Keratinocyte (primary cell): ENCODE measurements around the gene RGL3. TPM values are rescaled to one million over a fixed set of nuclear protein-coding genes. Genes with fewer than 3 reads are reported as not detected.

ENCODE experiments used
- DNase-seq: peaks from one replicate; pipeline ENCODE4 v3.0.0-alpha.2; 2011; ENCODE audit warnings: low read depth, missing footprints, low spot score
- FAIRE-seq: peaks from 2 replicates; lab custom pipeline; 2011; peaks lifted over from hg19 to GRCh38; lab: Jason Lieb, UNC
- H2AFZ ChIP-seq: 2 replicates; pipeline ENCODE4 v1.6.0; 2012; ENCODE audit warnings: low read length, control low read depth, inconsistent platforms; ENCODE audit not compliant: control insufficient read depth
- H3K27ac ChIP-seq: 2 replicates; pipeline ENCODE4 v1.5.1; 2011; ENCODE audit warnings: low read length; ENCODE audit not compliant: control insufficient read depth, insufficient read depth
- H3K27me3 ChIP-seq: 3 replicates; pipeline ENCODE4 v1.6.0; 2011; ENCODE audit warnings: low read length; ENCODE audit not compliant: control insufficient read depth, insufficient read depth; ENCODE audit errors: extremely low read depth
- H3K36me3 ChIP-seq, 2 experiments: 2 replicates in 1 of 2; 3 replicates in 1 of 2; pipeline ENCODE4 v1.5.1; 2011; ENCODE audit warnings: low read length in 2 of 2, mild to moderate bottlenecking in 1 of 2; ENCODE audit not compliant: control insufficient read depth in 2 of 2, insufficient read depth in 2 of 2; ENCODE audit errors: extremely low read depth in 1 of 2
- H3K4me1 ChIP-seq: 3 replicates; pipeline ENCODE4 v1.5.1; 2011; ENCODE audit warnings: low read length; ENCODE audit not compliant: control insufficient read depth, insufficient read depth; ENCODE audit errors: extremely low read depth
- H3K4me2 ChIP-seq: 3 replicates; pipeline ENCODE4 v1.6.0; 2011; ENCODE audit warnings: low read depth, low read length; ENCODE audit not compliant: control insufficient read depth, insufficient read depth; ENCODE audit errors: extremely low read depth
- H3K4me3 ChIP-seq, 3 experiments: fragments of 200-600 bp in 1 of 3; sonication (generic) in 1 of 3; 2 replicates in 2 of 3; 3 replicates in 1 of 3; pipeline ENCODE4 v1.5.1; 2011 to 2016; ENCODE audit warnings: low read length in 3 of 3, mild to moderate bottlenecking in 3 of 3, control low read depth in 2 of 3, inconsistent platforms in 1 of 3, low read depth in 1 of 3, mixed read lengths in 1 of 3, mixed run types in 1 of 3, moderate library complexity in 1 of 3; ENCODE audit not compliant: control insufficient read depth in 2 of 3, insufficient read depth in 2 of 3; ENCODE audit errors: extremely low read depth in 1 of 3
- H3K79me2 ChIP-seq: 2 replicates; pipeline ENCODE4 v1.6.0; 2012; ENCODE audit warnings: low read length; ENCODE audit not compliant: control insufficient read depth, insufficient read depth
- H3K9ac ChIP-seq: 3 replicates; pipeline ENCODE4 v1.6.0; 2011; ENCODE audit warnings: low read length; ENCODE audit not compliant: control insufficient read depth, insufficient read depth; ENCODE audit errors: extremely low read depth
- H3K9me1 ChIP-seq: 3 replicates; pipeline ENCODE4 v1.6.0; 2011; ENCODE audit warnings: low read length; ENCODE audit not compliant: control insufficient read depth, insufficient read depth; ENCODE audit errors: extremely low read depth
- H3K9me3 ChIP-seq: 2 replicates; pipeline ENCODE4 v1.5.1; 2012; ENCODE audit warnings: low read depth, low read length; ENCODE audit not compliant: control insufficient read depth
- H4K20me1 ChIP-seq: 3 replicates; pipeline ENCODE4 v1.6.0; 2011; ENCODE audit warnings: low read length; ENCODE audit not compliant: control insufficient read depth, insufficient read depth; ENCODE audit errors: extremely low read depth
- EZH2 ChIP-seq: IDR thresholded peaks from one replicate; pipeline ENCODE4 v1.6.1; 2012; ENCODE audit warnings: inconsistent platforms, mild to moderate bottlenecking, low read length, moderate library complexity
- dilution Hi-C: fragments of 300-500 bp; cut with MboI; formaldehyde crosslinking; loops from one replicate; pipeline ENCODE4 v1.7.0; 2020; ENCODE audit warnings: low sequenced_read_pairs; ENCODE audit not compliant: extremely low pct_ligation_motif_present
- polyA plus RNA-seq, 5 experiments: library from polyadenylated mRNA; depleted of rRNA in 3 of 5; stranded (reverse) in 3 of 5; stranded (forward) in 1 of 5; unstranded in 1 of 5; fragments of >200 nt; gene quantifications; 1 replicate in 1 of 5; 2 replicates in 3 of 5; 3 replicates in 1 of 5; pipeline versions ENCODE4 v1.2.1 to v1.2.3, GENCODE V29; 2011 to 2012; ENCODE audit warnings: missing spikeins in 2 of 5, low read depth in 1 of 5, low replicate concordance in 1 of 5
- TF ChIP-seq, protein P1 (sequence below), 3 experiments: IDR thresholded peaks in 1 of 3; conservative IDR thresholded peaks in 1 of 3; optimal IDR thresholded peaks in 1 of 3; 2 replicates in 2 of 3; 3 replicates in 1 of 3; pipeline versions ENCODE3 to v1.5.1; 2011; ENCODE audit warnings: low read length in 3 of 3, mild to moderate bottlenecking in 3 of 3, moderate library complexity in 2 of 3, control low read depth in 1 of 3, inconsistent platforms in 1 of 3; ENCODE audit not compliant: insufficient read depth in 2 of 3; ENCODE audit errors: extremely low read depth in 1 of 3

The RGL3 gene
- polyA plus RNA-seq, 1 donor (not counting 4 experiments of a cell fraction or from before 2014, with no cell fraction given): not detected

DNA sequence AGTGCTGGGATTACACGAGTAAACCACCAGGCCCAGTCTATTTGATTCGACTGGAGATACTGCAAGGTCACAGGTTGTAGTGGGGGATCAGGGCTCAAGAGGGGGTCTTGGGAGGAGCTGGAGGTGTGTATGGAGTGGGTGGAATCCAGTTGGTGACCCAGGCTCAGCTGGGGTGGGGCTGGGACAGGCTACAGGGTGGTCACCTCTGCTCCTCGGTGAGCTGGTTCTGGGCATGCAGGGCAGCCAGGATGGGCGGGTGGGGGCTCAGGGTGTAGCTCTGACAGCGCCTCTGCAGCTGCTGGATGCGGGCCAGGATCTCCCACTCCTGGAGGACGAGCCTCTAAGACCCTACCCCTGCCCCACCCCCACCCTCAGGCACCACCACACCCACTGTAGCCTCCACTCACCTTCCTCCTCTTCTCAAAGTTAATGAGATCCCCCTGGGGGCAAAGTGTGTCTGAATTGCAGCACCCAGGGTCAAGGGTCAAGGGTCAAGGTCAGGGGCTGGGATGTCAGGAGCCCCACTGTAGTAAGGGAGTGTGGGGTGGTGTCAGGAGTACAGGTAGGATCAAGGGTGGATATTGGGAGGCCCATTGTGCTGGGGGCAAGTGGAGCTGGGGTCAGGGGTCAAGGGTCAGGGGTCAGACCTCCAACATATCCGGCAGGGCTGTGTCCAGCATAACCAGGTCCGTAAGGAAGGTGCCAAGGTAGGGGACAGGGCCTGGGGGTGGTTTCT, 17.1 kb downstream of the RGL3 start:
- FAIRE-seq (no peak), DNase-seq (no peak)
- Histone ChIP-seq H2AFZ (no peak overlapping the region), H4K20me1 (no peaks in the 10 kb centered on the region), H3K4me1 (no peaks in the 10 kb centered on the region), H3K27ac (no peak overlapping the region), H3K4me3 (no peak overlapping the region), H3K36me3 (no peaks in the 10 kb centered on the region), H3K9me1 (no peaks in the 10 kb centered on the region), H3K27me3 (no peaks in the 10 kb centered on the region), H3K9ac (no peak overlapping the region), H3K79me2 (no peaks in the 10 kb centered on the region), H3K9me3 (no peaks in the 10 kb centered on the region), H3K4me2 (no peak overlapping the region)
- TF ChIP-seq, protein P1, sequence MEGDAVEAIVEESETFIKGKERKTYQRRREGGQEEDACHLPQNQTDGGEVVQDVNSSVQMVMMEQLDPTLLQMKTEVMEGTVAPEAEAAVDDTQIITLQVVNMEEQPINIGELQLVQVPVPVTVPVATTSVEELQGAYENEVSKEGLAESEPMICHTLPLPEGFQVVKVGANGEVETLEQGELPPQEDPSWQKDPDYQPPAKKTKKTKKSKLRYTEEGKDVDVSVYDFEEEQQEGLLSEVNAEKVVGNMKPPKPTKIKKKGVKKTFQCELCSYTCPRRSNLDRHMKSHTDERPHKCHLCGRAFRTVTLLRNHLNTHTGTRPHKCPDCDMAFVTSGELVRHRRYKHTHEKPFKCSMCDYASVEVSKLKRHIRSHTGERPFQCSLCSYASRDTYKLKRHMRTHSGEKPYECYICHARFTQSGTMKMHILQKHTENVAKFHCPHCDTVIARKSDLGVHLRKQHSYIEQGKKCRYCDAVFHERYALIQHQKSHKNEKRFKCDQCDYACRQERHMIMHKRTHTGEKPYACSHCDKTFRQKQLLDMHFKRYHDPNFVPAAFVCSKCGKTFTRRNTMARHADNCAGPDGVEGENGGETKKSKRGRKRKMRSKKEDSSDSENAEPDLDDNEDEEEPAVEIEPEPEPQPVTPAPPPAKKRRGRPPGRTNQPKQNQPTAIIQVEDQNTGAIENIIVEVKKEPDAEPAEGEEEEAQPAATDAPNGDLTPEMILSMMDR (optimal IDR thresholded peaks at IDR 0.05 in 1 of 3, IDR thresholded peaks at IDR 0.05 in 1 of 3, conservative IDR thresholded peaks at IDR 0.05 in 1 of 3; ENCODE audit: extremely low read depth in 1 of 3, insufficient read depth in 2 of 3, low read length in 3 of 3): no peak
- TF ChIP-seq EZH2: no peak
- dilution Hi-C loops: no loop called here

GRCh38 chr19:11400798-11401197, 18.3 kb downstream of the RGL3 start:
- Histone ChIP-seq H3K4me2 (no peak overlapping the region), H3K4me1 (no peaks in the 10 kb centered on the region), H3K27ac (no peak overlapping the region), H4K20me1 (no peaks in the 10 kb centered on the region), H3K9ac (no peak overlapping the region), H3K4me3 (no peak overlapping the region), H3K9me3 (no peaks in the 10 kb centered on the region), H3K27me3 (no peaks in the 10 kb centered on the region), H3K79me2 (no peaks in the 10 kb centered on the region), H3K9me1 (no peaks in the 10 kb centered on the region), H3K36me3 (no peaks in the 10 kb centered on the region), H2AFZ (no peak overlapping the region)
- TF ChIP-seq, protein P1 (optimal IDR thresholded peaks at IDR 0.05 in 1 of 3, IDR thresholded peaks at IDR 0.05 in 1 of 3, conservative IDR thresholded peaks at IDR 0.05 in 1 of 3; ENCODE audit: extremely low read depth in 1 of 3, insufficient read depth in 2 of 3, low read length in 3 of 3): no peak
- TF ChIP-seq EZH2: no peak
- DNase-seq (no peak), FAIRE-seq (no peak)
- dilution Hi-C loops: no loop called here
